Measurements from ENCODE around the gene TNIK. TPM values are rescaled to one million over a fixed set of nuclear protein-coding genes. Genes with fewer than 3 reads are reported as not detected.

TNIK gene
- total and polyA plus RNA-seq, 5 donors, result 8.1 to 27.4 (median 21.6) TPM

GRCh38 chr3:171187706-171188290 is 272.4 kb downstream of the TNIK start:
- H3K27ac ChIP-seq (ENCODE audit: low read length), result no peak overlapping the region
- no peaks in the 10 kb centered on the region for H3K27me3 ChIP-seq (ENCODE audit: control insufficient read depth, insufficient read depth)
- H3K4me1 ChIP-seq (ENCODE audit: control insufficient read depth, insufficient read depth, low read length), result peaks cover 4% of the 10 kb centered on the region
- peak; percentile 57 to 71 for ATAC-seq
- WGBS, result 48% methylated on average over 5 of the region's 5 CpGs
- H3K9me3 ChIP-seq (ENCODE audit: control insufficient read depth, low read length), result no peaks in the 10 kb centered on the region
- H3K4me3 ChIP-seq (ENCODE audit: low read length), result no peak overlapping the region
- DNase-seq, result no peak
- intact Hi-C loops (cut with DNase I), result loop anchor here in 3 of 4 donors (10.0 kb wide), 5 partner anchors 127 to 367 kb away; partner anchors contain the start of gene TNIK (in 1 of the 3)

- intact Hi-C loops (cut with DNase I), result loop anchor here in 3 of 4 donors (10.0 kb wide), 5 partner anchors 128 to 368 kb away; partner anchors contain the start of gene TNIK (in 1 of the 3)
- no peak for DNase-seq
- H3K4me3 ChIP-seq (ENCODE audit: low read length), result no peak overlapping the region
Observed at GRCh38 chr3:171186817-171187500, 273.2 kb downstream of the TNIK start.

DNA sequence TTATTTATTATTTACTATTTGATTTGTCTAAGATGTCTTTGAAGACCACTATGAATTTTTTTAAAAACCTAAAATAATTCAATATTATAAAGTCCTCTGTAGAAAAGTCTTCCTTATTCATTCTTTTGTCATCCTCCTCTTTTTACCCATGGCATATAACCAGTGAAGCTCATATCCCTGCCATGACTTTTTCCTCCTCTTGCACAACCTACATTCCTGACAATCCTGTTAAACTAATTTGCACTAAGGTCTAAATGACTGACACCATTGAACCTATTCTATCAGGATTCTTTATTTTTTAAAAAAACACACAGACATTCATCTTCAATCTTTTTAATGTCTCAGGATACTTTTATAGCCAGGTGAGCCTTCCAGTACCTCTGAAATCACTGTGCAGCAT is 273.8 kb downstream of the TNIK start:
- Histone ChIP-seq H3K27ac (ENCODE audit: low read length) (no peak overlapping the region), H3K4me1 (ENCODE audit: control insufficient read depth, insufficient read depth, low read length) (peaks cover 2% of the 10 kb centered on the region), H3K4me3 (ENCODE audit: low read length) (no peak overlapping the region), H3K9me3 (ENCODE audit: control insufficient read depth, low read length) (no peaks in the 10 kb centered on the region), H3K27me3 (ENCODE audit: control insufficient read depth, insufficient read depth) (no peaks in the 10 kb centered on the region)
- ATAC-seq, result no peak
- no peak for DNase-seq
- intact Hi-C loops (cut with DNase I), result loop anchor here in 3 of 4 donors (10.0 kb wide), 5 partner anchors 128 to 368 kb away; partner anchors contain the start of gene TNIK (in 1 of the 3)

More at GRCh38 chr3:171186817-171187500, 273.2 kb downstream of the TNIK start:
- no peak for ATAC-seq
- peaks cover 2% of the 10 kb centered on the region for H3K4me1 ChIP-seq (ENCODE audit: control insufficient read depth, insufficient read depth, low read length)
- no peak overlapping the region for H3K27ac ChIP-seq (ENCODE audit: low read length)
- no peaks in the 10 kb centered on the region for H3K9me3 ChIP-seq (ENCODE audit: control insufficient read depth, low read length)
- WGBS, result 54% methylated on average over 3 of the region's 3 CpGs
- no peaks in the 10 kb centered on the region for H3K27me3 ChIP-seq (ENCODE audit: control insufficient read depth, insufficient read depth)

DNA sequence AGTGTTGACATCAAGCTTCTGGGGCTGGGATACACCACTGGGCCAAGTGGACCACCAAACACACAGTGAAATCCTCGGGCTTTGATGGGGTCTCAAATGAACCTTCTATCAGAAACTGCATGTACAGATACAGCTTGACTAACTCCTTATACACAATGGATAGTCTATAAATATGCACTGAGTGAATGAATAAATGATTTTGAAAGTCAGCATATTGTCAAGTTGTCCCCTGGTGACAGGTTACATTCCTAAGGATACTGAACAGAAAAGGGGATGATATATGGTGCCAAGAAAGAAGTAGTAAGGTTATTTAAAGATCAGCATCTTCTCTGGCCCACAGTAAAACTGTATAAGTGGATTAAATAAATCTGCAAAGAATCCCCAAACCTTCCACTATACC is 274.2 kb downstream of the TNIK start:
- Histone ChIP-seq H3K4me3 (ENCODE audit: low read length) (no peak overlapping the region), H3K27me3 (ENCODE audit: control insufficient read depth, insufficient read depth) (no peaks in the 10 kb centered on the region), H3K4me1 (ENCODE audit: control insufficient read depth, insufficient read depth, low read length) (peaks cover 2% of the 10 kb centered on the region), H3K9me3 (ENCODE audit: control insufficient read depth, low read length) (no peaks in the 10 kb centered on the region), H3K27ac (ENCODE audit: low read length) (no peak overlapping the region)
- DNase-seq, result no peak
- 79% methylated on average over 1 of the region's 1 CpG for WGBS
- intact Hi-C loops (cut with DNase I), result loop anchor here in 3 of 4 donors (10.0 kb wide), 5 partner anchors 129 to 369 kb away; partner anchors contain the start of gene TNIK (in 1 of the 3)
- ATAC-seq, result no peak

DNA sequence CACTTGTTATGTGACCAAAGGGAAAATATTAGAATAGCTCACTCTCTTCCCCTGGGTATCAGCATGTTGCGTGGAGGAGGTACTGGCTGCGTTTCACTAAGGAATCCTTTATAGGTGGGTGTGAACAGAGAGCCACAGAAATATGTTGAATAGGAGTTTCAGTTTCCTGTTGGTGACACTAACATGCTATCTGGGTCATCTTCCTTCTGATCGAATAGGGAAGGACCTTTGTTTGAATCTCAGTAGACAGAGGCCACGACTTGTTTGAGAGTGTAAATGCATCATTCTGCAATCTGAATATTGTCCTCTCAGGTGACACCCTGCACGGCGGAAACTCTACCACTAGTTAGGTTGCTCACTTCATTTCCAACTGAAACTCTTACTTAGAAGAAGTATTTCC is 275.8 kb downstream of the TNIK start:
- DNase-seq (no peak), ATAC-seq (no peak)
- no peak overlapping the region for H3K4me3 ChIP-seq (ENCODE audit: low read length)
- no peaks in the 10 kb centered on the region for H3K27me3 ChIP-seq (ENCODE audit: control insufficient read depth, insufficient read depth)
- intact Hi-C loops (cut with DNase I), result loop anchor here in 3 of 4 donors (10.0 kb wide), 5 partner anchors 130 to 370 kb away; partner anchors contain the start of gene TNIK (in 1 of the 3)
- no peak overlapping the region for H3K27ac ChIP-seq (ENCODE audit: low read length)
- H3K4me1 ChIP-seq (ENCODE audit: control insufficient read depth, insufficient read depth, low read length), result peaks cover 2% of the 10 kb centered on the region
- WGBS, result 72% methylated on average over 6 of the region's 6 CpGs
- H3K9me3 ChIP-seq (ENCODE audit: control insufficient read depth, low read length), result no peaks in the 10 kb centered on the region

DNA sequence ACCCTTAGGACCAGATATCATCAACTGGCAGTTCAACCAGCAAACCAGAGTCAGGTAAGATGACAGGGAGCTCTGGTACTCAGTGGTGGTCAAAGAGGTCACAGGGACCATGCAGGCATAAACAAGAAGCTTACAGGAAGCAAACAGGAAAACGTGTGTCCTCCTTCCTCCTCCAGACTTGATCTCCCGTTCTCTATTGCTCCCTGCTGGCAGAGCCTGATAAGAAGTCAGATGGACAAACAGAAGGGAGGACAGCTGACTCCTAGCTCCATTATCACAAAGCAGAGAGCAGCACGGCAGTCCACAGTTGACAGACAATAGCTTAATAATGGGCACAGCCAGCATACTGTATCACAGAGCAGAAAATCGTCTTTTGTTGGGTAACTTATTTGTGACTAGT is 277.2 kb downstream of the TNIK start:
- WGBS, result 46% methylated on average over 4 of the region's 4 CpGs
- peaks cover 2% of the 10 kb centered on the region for H3K4me1 ChIP-seq (ENCODE audit: control insufficient read depth, insufficient read depth, low read length)
- no peak for ATAC-seq

DNA sequence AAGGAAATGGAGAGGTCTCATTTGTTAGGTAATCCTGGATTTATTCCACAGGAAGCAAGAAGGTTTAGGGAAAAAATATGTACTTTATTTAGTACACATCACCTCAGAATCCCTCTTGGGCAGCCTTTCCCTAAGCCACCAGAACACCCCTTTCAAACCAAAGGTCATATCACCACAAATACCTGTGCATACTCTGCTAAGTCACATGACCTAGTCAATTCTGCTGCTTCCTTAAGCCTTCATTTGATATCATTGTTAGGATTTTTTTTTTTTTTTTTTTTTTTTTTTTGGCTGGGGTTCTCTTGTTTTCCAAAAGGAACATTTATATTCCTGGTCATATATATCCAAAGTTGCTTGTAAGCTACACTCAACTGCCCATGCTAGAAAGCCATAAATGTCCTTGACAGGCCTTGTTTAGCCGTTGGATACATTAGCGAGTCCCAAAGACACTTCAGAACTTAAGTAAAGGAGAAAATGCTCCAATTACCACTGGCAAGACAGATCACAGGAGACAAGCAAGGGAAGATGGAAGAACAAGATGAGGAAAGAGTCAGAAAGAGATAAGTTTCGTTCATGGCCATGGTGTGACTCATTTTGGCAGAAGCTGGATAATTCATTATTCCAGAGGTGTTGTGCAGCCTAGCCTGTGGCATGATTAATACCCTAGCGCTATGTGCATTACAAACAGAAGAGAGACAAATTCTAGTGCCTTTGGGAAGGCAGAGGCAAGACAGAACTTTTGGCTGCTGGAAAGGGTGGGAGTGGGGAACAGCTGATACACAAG is 278.1 kb downstream of the TNIK start:
- H3K27ac ChIP-seq (ENCODE audit: low read length), result no peak overlapping the region
- no peaks in the 10 kb centered on the region for H3K9me3 ChIP-seq (ENCODE audit: control insufficient read depth, low read length)
- H3K4me1 ChIP-seq (ENCODE audit: control insufficient read depth, insufficient read depth, low read length), result peaks cover 2% of the 10 kb centered on the region
- no peaks in the 10 kb centered on the region for H3K27me3 ChIP-seq (ENCODE audit: control insufficient read depth, insufficient read depth)
- DNase-seq (no peak), ATAC-seq (no peak)
- H3K4me3 ChIP-seq (ENCODE audit: low read length), result no peak overlapping the region
- 84% methylated on average over 4 of the region's 4 CpGs for WGBS
- intact Hi-C loops (cut with DNase I), result loop anchor here in 3 of 4 donors (10.0 kb wide), 5 partner anchors 133 to 373 kb away; partner anchors contain the start of gene TNIK (in 1 of the 3)

More for the DNA sequence above, 277.2 kb downstream of the TNIK start:
- intact Hi-C loops (cut with DNase I), result loop anchor here in 3 of 4 donors (10.0 kb wide), 5 partner anchors 132 to 372 kb away; partner anchors contain the start of gene TNIK (in 1 of the 3)
- DNase-seq, result no peak
- no peak overlapping the region for H3K4me3 ChIP-seq (ENCODE audit: low read length)
- H3K27ac ChIP-seq (ENCODE audit: low read length), result no peak overlapping the region
- no peaks in the 10 kb centered on the region for H3K9me3 ChIP-seq (ENCODE audit: control insufficient read depth, low read length)
- no peaks in the 10 kb centered on the region for H3K27me3 ChIP-seq (ENCODE audit: control insufficient read depth, insufficient read depth)

DNA sequence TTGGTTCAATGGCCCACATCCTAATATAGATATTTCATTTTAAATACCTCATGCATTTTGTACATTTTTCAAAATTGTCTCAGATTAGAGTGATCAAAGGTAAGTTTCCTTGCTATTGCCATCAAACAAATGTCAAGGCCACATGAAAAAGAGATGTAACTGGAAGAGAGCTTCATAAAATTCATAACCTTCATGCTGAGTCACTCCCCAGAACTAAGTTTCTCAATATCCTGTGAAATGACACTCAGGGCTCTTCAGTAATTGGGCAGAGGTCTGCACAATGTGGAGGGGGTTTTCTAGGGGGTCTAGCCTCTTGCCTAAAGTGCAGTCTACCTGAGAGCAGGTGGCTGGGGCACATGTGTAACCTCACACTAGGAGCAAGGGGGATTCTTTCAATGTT is 281.5 kb downstream of the TNIK start:
- Histone ChIP-seq H3K27me3 (ENCODE audit: control insufficient read depth, insufficient read depth) (no peaks in the 10 kb centered on the region), H3K9me3 (ENCODE audit: control insufficient read depth, low read length) (no peaks in the 10 kb centered on the region), H3K27ac (ENCODE audit: low read length) (no peak overlapping the region), H3K4me1 (ENCODE audit: control insufficient read depth, insufficient read depth, low read length) (peaks cover 7% of the 10 kb centered on the region), H3K4me3 (ENCODE audit: low read length) (no peak overlapping the region)
- intact Hi-C loops (cut with DNase I), result loop anchor here in 2 of 4 donors (10.0 kb wide), 2 partner anchors 136 to 386 kb away; no protein-coding TSS in a partner anchor
- ATAC-seq (no peak), DNase-seq (no peak)

DNA sequence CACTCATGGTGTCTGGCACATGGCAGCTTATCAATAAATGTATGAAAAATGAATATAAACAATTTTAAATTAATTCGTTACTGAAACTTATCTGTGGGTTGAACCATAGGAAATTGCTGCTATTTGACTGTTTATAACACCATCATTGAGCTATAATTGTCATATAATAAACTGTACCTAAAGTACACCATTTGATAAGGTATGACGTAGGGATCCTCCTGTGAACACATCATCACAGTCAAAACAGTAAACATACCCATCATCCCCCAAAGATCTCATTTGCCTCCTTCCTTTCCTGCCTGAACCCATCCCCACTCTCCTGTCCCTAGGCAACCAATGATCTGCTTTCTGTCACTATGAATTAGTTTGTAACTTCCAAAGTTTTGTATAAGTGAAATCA is 282.7 kb downstream of the TNIK start:
- intact Hi-C loops (cut with DNase I), result loop anchor here in 2 of 4 donors (10.0 kb wide), 2 partner anchors 137 to 387 kb away; no protein-coding TSS in a partner anchor
- DNase-seq (no peak), ATAC-seq (no peak)
- WGBS, result 87% methylated on average over 2 of the region's 2 CpGs
- Histone ChIP-seq H3K27ac (ENCODE audit: low read length) (no peak overlapping the region), H3K9me3 (ENCODE audit: control insufficient read depth, low read length) (no peaks in the 10 kb centered on the region), H3K4me1 (ENCODE audit: control insufficient read depth, insufficient read depth, low read length) (peaks cover 7% of the 10 kb centered on the region), H3K4me3 (ENCODE audit: low read length) (no peak overlapping the region), H3K27me3 (ENCODE audit: control insufficient read depth, insufficient read depth) (no peaks in the 10 kb centered on the region)

GRCh38 chr3:171177056-171177455 is 283.1 kb downstream of the TNIK start:
- no peaks in the 10 kb centered on the region for H3K9me3 ChIP-seq (ENCODE audit: control insufficient read depth, low read length)
- H3K27ac ChIP-seq (ENCODE audit: low read length), result no peak overlapping the region
- no peak overlapping the region for H3K4me3 ChIP-seq (ENCODE audit: low read length)
- no peaks in the 10 kb centered on the region for H3K27me3 ChIP-seq (ENCODE audit: control insufficient read depth, insufficient read depth)
- ATAC-seq (no peak), DNase-seq (no peak)
- WGBS, result 93% methylated on average over 3 of the region's 3 CpGs
- H3K4me1 ChIP-seq (ENCODE audit: control insufficient read depth, insufficient read depth, low read length), result peaks cover 7% of the 10 kb centered on the region
- intact Hi-C loops (cut with DNase I), result loop anchor here in 2 of 4 donors (10.0 kb wide), 2 partner anchors 138 to 388 kb away; no protein-coding TSS in a partner anchor
